ENCODE results near the gene RPF1. TPM values are rescaled to one million over a fixed set of nuclear protein-coding genes. Genes with fewer than 3 reads are reported as not detected.

The RPF1 gene
- total RNA-seq, 1 experiment from 2014 or later, result 36.1 TPM

DNA sequence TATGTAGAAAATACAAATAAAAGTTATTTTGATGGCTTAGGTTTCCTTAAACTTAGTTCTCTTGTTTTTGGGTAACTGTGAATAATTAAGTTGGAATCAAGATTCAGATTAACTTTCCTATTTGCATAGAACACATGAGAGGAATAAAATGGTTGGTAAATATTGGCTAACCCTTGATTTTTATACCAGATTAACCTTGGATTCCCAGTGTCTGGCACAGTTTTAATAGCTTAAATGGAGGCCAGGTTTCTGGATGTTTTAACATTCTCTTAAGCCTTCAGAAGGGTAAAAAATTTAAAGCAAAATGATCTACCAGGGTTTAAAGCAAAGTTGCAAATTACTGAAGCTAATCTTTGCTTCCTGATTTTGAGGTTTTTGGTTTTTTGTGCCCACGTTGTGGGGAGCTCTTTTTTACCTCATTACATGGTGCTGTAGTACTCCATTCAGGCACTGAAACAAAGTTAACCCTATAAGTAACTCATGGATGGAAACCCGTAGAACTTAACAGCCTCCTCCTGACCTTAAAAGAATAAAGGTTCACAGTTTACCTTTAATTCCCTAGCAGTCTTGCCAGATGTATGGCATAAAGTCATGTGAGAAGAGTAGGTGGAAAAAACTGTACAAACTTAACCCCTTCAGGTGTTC is 18.7 kb downstream of the RPF1 start:
- no peak overlapping the region for H3K23ac ChIP-seq (ENCODE audit: insufficient read length, low read depth, low read length)
- Mint-ChIP-seq H3K36me3 (ENCODE audit: insufficient read depth in 1 of 3, low read depth in 3 of 3) (peaks cover 9 to 61% (median 48%) of the 10 kb centered on the region in 3 experiments; a peak in 6 of 7 replicates), H3K4me3 (no peak overlapping the region), H3K27ac (no peak overlapping the region), H3K4me1 (peaks cover 9 to 20% of the 10 kb centered on the region in 2 experiments), H3K9me3 (no peaks in the 10 kb centered on the region), H3K27me3 (ENCODE audit: low read depth) (no peaks in the 10 kb centered on the region)
- no peaks in the 10 kb centered on the region for H3K9me3 ChIP-seq (ENCODE audit: control insufficient read depth, low read depth, low read length)
- H3T11ph ChIP-seq (ENCODE audit: low read length), result no peak overlapping the region
- no peak overlapping the region for H2AFZ ChIP-seq (ENCODE audit: low read length)
- H3K27ac ChIP-seq (ENCODE audit: insufficient read length, low read depth, low read length), result no peak overlapping the region
- H3K4me2 ChIP-seq (ENCODE audit: insufficient read depth, insufficient read length, low read length), result no peak overlapping the region
- no peaks in the 10 kb centered on the region for H3K79me2 ChIP-seq (ENCODE audit: insufficient read depth, low read length)
- H3K4me1 ChIP-seq (ENCODE audit: insufficient read depth, low read length), result no peaks in the 10 kb centered on the region; the same call in 1 of the 2 replicates
- no peak overlapping the region for H4K91ac ChIP-seq (ENCODE audit: insufficient read length, low read depth, low read length)
- no peak overlapping the region for H3K56ac ChIP-seq (ENCODE audit: insufficient read length, low read depth, low read length)
- WGBS (ENCODE audit: extremely low coverage, insufficient read length, low lambda C conversion rate), result no CpG with 5 or more reads among the region's 2 CpGs
- no peak for DNase-seq
- H4K5ac ChIP-seq (ENCODE audit: insufficient read length, low read depth, low read length), result no peak overlapping the region
- H2BK15ac ChIP-seq (ENCODE audit: low read depth, low read length), result no peak overlapping the region
- no peak overlapping the region for H2AK5ac ChIP-seq (ENCODE audit: insufficient read length, low read length)
- no peak overlapping the region for H2BK20ac ChIP-seq (ENCODE audit: low read depth, low read length, poor library complexity, severe bottlenecking)
- H4K20me1 ChIP-seq (ENCODE audit: control insufficient read depth, insufficient read depth, insufficient read length), result no peaks in the 10 kb centered on the region
- no peak overlapping the region for H4K8ac ChIP-seq (replicated peaks; ENCODE audit: insufficient read length, low read depth, low read length)
- no peaks in the 10 kb centered on the region for H3K79me1 ChIP-seq (ENCODE audit: insufficient read depth, low read depth, low read length, poor library complexity, severe bottlenecking)
- no peak overlapping the region for H3K4ac ChIP-seq (ENCODE audit: low read depth, low read length)
- H3K23me2 ChIP-seq (ENCODE audit: insufficient read length, low read depth, low read length, poor library complexity, severe bottlenecking), result no peaks in the 10 kb centered on the region
- no peak overlapping the region for H3K9ac ChIP-seq (ENCODE audit: extremely low read depth, insufficient read length, low read length)
- no peaks in the 10 kb centered on the region for H3K27me3 ChIP-seq (ENCODE audit: insufficient read depth, low read length)
- no peak overlapping the region for H2BK120ac ChIP-seq (ENCODE audit: low read depth, low read length, poor library complexity, severe bottlenecking)
- H2BK12ac ChIP-seq (ENCODE audit: insufficient read length, low read depth, low read length), result no peak overlapping the region
- H3K14ac ChIP-seq (ENCODE audit: insufficient read depth, low read length), result no peak overlapping the region
- no peak overlapping the region for H3K18ac ChIP-seq (ENCODE audit: insufficient read length, low read depth, low read length)
- TF ChIP-seq, protein P1, sequence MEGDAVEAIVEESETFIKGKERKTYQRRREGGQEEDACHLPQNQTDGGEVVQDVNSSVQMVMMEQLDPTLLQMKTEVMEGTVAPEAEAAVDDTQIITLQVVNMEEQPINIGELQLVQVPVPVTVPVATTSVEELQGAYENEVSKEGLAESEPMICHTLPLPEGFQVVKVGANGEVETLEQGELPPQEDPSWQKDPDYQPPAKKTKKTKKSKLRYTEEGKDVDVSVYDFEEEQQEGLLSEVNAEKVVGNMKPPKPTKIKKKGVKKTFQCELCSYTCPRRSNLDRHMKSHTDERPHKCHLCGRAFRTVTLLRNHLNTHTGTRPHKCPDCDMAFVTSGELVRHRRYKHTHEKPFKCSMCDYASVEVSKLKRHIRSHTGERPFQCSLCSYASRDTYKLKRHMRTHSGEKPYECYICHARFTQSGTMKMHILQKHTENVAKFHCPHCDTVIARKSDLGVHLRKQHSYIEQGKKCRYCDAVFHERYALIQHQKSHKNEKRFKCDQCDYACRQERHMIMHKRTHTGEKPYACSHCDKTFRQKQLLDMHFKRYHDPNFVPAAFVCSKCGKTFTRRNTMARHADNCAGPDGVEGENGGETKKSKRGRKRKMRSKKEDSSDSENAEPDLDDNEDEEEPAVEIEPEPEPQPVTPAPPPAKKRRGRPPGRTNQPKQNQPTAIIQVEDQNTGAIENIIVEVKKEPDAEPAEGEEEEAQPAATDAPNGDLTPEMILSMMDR (conservative IDR thresholded peaks at IDR 0.05), result no peak
- H2BK5ac ChIP-seq (ENCODE audit: insufficient read length, low read length), result no peak overlapping the region
